Activated CD8-positive, alpha-beta T cell treated with anti-CD3 and anti-CD28 coated beads, Interleukin-2, amount 10 ng/mL, durations not matched to agents 7 days and 5 days (primary cell): ENCODE results near the gene ST8SIA1. TPM values are rescaled to one million over a fixed set of nuclear protein-coding genes. Genes with fewer than 3 reads are reported as not detected.

Experiments
- total RNA-seq, 2 experiments: library from RNA; stranded (reverse); gene quantifications; one replicate each; pipeline ENCODE4 v1.2.3, GENCODE V29; 2021

The ST8SIA1 gene
- total RNA-seq, 2 experiments from 2014 or later: 0.29 to 0.34 TPM

Other genes starting within 250 kb of the ST8SIA1 start
- gene C2CD5, start 209.8 kb upstream of the ST8SIA1 start, total RNA-seq: 10 to 100 TPM; 44.6 to 50.6 TPM